Globus pallidus (tissue), 1 donor: Measurements from ENCODE around the gene PREX1.

Experiments
- DNase-seq: peaks from one replicate; pipeline ENCODE4 v3.0.0-alpha.2; 2015; ENCODE audit warnings: low spot score

Gene PREX1

GRCh38 chr20:48656661-48657211, 171.1 kb downstream of the PREX1 start:
- DNase-seq: peak; percentile 100

DNA sequence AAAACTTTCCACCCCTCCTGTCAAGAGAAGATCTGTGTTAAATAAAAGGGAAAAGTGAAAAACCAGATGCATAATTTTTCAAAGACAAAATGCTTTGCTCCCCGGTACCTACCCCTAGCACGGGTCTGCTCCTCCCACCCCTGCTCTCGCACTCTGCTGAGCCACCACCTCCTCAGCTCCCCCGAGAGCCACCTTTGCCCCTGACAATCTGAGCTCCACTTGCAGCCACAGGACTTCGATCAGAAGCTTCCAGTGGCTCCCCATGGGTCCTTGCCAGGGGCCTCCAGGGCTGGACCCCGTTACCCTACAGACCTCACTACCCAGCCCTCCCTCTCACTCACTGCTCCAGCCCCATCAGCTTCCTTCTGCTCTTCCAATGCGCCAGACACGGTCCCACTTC, 171.7 kb downstream of the PREX1 start:
- no peak for DNase-seq

GRCh38 chr20:48653706-48654051, 174.1 kb downstream of the PREX1 start:
- peak; percentile 62 for DNase-seq

DNA sequence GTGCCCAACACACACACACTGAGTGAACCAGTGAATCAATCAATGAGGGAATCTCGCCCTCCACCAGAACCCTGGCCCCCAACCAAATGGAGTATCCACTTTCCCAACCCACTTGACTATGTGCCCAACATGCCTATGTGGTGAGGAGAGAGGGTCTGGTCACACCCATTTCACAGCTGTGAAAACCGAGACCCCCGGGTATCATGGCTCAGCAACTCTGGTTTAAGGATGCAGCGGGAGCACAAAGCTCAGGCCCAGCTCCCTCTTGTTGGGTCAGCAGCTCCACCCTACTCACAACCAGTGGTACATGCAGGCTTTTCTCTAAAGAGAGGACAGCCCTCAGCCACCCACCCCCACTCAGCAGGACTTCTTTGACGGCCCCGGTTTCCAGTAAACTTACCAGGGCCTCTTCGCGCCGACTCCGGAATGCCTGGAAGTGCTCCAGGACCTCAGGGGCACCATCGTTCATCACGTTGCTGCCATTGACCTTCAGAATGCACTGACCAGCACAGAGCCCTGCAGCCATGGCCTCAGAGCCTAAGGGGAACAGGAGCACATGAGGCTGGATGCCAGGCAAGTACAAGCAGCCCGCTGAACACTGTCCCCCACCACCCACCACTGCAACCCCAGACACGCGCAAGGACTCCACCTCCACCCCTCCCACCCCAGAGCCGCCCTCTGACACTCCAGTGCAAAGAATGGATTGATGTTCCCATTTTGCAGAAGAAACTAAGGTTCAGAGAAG, 174.7 kb downstream of the PREX1 start:
- no peak for DNase-seq

DNA sequence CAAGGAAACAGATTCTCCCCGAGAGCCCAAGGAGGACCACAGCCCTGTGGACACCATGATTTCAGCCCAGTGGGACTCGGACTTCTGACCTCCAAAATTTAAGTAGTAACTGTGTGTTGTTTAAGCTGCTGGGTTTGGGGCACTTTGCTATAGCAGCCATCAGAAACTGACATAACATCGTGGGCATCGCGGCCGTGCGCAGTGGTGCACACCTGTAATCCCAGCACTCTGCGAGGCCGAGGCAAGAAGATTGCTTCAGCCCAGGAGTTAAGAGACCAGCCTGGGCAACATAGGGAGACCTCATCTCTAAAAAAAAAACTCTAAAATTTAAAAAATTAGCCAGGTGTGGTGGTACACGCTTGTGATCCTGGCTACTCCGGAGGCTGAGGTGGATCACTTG, 175.8 kb downstream of the PREX1 start:
- no peak for DNase-seq

GRCh38 chr20:48651271-48651670, 176.5 kb downstream of the PREX1 start:
- DNase-seq: no peak

DNA sequence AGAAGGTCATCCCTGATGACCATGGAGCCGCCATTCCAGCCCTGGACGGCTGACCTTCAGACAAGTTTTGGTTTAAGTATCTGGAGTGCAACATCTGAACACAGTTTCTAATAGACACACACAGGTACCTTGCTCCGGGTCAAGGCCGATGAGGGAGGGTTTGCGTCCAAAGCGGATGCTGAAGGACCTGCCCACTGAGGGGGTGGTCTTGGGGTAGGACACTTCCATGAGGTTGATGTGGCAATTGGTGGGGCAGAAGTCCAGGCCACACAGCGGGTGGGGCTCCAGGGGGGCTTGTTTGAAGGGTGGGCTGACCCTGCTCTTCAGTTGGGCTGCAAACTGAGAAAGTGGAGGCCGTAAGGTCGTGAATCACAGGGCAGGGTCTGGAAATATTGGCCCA, 177.9 kb downstream of the PREX1 start:
- DNase-seq: no peak

DNA sequence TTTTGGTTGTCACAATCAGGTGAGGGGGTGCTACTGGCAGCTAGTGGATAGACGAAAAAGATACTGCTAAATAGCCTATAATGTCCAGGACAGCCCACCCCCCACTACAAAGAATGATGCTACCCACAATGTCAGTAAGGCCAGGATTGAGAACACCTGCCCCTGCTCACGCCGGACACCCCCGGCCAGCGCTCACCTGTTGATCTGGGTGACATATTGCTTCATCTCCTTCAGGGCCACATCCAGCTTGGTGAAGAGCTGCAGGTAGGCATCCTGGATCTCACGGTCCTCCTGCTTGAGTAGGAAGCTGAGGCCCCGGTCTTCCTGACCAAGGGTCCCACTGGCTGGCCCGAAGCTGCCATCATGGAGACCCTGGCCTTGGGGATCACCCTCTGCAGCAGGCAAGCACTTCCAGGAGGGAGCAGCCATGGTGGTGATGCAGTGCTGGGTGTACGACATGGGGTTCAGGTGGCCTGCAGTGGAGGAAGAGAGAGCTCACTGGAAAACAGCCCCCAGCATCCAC, 178.6 kb downstream of the PREX1 start:
- no peak for DNase-seq

GRCh38 chr20:48648482-48649051, 179.2 kb downstream of the PREX1 start:
- no peak for DNase-seq

GRCh38 chr20:48647858-48648257, 179.9 kb downstream of the PREX1 start:
- no peak for DNase-seq

GRCh38 chr20:48645666-48646065, 182.1 kb downstream of the PREX1 start:
- no peak for DNase-seq

- DNase-seq: no peak
These were observed 183.4 kb downstream of the PREX1 start for GRCh38 chr20:48644286-48644828.

- DNase-seq: no peak
These were observed 185.5 kb downstream of the PREX1 start for GRCh38 chr20:48642105-48642880.

- no peak for DNase-seq
These were observed 186.9 kb downstream of the PREX1 start for GRCh38 chr20:48640871-48641270.

DNA sequence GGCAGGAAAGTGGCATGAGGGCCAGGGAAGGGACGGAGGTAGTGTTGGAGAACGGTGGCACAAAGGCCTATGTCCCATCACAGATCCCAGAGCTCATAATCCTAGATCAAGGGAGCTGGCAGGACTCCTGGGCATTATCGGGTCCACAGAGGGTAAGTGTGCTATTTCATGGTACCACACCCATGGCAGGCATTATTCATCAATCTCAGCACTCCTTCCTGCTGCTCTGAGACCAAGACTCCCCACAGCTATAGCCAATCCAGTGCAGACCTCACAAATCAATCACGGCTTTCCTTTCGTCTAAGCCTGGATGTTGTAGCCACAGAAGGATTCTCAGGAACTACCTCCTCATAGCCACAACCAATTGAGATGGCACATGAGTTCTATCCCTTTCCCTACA, 187.9 kb downstream of the PREX1 start:
- no peak for DNase-seq

- no peak for DNase-seq
These were observed 189.3 kb downstream of the PREX1 start for GRCh38 chr20:48638546-48638945.

- no peak for DNase-seq
These were observed 190.3 kb downstream of the PREX1 start for GRCh38 chr20:48637461-48637860.

DNA sequence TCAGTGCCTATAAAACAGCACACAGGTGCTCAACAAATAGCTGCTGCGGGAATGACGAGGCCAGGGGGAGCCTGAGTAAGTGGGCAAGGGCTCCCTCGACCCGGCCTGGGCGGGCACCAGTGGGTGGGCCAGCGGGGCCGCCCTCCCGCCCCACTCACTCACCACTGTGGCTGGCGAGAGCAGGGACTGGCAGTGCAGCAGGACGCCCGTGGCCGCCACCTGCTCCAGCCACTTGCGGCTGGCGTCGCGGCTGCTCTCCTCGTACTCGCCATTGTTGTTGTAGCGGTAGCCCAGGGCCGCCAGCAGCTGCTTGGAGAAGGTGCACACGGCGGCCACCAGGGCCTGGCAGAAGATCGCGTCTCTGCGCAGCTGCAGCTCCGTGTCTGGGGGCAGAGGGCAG, 191.5 kb downstream of the PREX1 start:
- no peak for DNase-seq

GRCh38 chr20:48635791-48636267, 192.0 kb downstream of the PREX1 start:
- peak; percentile 80 for DNase-seq

DNA sequence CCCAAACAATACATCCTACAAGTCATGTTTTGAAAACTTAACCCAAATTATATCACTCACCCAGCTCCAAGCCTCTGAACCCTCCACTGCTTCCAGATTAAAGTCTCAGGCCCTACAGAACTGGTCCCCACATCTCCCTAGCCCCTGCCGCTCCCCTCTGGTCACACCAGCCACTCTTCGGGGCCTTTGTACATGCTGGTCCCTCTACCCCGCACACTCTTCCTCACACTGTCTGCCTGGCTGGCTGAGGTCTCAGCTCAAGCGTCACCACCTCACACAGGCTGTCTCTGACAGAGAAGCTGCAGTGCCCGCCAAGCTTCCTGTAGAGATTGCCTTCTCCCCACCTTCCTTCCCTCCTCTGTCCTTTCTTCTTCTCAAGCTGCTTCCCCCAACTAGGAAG, 192.4 kb downstream of the PREX1 start:
- DNase-seq: no peak

DNA sequence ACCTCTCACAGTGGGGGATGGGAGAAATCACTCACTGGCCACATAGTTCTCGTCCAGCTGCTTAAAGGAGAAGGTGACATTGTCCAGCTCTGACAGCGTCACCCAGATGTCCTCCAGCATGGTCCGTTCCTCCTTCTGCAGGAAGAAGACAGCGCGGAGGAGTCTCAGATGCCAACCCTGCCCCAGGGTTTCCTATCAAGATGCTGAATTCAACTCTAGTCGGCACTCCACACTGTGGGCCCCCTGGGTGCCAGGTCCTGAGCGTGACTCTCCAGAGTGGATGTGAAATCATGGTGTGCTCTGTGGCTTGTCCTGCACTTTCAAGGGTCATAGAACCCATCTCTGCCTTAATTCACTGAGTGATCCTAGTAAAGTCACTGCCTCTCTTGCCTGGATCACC, 193.2 kb downstream of the PREX1 start:
- DNase-seq: no peak

DNA sequence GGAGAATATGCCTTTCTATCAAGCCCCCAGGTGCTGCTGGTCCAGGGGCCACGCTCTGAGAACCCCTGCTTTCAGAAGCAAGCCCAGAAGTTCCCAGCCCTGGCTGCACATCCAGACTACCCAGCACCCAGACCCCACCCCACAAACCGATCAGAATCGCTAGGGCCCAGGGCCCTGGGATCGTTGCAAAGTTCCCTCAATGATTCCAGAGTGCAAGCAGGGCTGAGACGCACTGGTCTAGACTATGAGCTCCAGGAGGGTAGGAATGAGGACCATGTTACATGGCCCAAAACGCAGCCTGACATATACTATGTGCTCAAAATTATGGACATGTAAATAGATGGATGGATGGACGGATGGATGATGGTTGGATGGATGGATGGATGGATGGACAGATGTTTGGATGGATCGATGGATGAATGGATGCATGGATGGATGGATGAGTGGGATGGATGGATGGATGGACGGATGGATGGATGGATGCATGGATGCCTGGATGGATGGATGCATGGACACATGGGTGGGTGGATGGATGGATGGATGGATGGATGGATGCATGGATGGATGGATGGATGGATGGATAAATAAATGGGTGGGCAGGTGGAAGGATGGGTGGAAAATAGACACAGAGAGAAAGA, 194.1 kb downstream of the PREX1 start:
- DNase-seq: no peak
